ENCODE results near the gene NDUFB5. TPM values are rescaled to one million over a fixed set of nuclear protein-coding genes. Genes with fewer than 3 reads are reported as not detected.
"Not testable (repeated sequence)": the region's sequence is repeated elsewhere in the genome, so short reads cannot be mapped to it uniquely, and the experiment has no call there.

Gene NDUFB5
- total RNA-seq, 1 donor from 2014 or later, result 142 TPM

DNA sequence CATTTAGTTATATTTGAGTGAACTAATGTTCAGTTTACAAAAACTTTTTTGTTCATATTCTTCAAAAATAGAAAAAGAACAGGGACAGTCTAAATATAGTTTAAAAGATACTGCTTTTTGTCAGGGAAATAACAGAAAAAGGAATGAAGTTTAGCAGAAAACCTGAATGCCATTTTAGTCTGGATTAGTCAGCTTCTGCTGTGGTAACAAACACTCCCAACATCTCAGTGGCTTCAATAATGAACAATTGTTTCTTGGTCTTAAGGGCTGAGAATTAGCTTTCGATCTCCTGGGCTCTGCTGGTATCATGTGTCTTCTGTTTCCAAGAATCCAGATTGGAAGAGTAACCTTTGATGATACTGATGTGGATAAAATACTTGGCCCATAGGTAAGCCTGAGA is 35.9 kb downstream of the NDUFB5 start:
- no peak for DNase-seq

DNA sequence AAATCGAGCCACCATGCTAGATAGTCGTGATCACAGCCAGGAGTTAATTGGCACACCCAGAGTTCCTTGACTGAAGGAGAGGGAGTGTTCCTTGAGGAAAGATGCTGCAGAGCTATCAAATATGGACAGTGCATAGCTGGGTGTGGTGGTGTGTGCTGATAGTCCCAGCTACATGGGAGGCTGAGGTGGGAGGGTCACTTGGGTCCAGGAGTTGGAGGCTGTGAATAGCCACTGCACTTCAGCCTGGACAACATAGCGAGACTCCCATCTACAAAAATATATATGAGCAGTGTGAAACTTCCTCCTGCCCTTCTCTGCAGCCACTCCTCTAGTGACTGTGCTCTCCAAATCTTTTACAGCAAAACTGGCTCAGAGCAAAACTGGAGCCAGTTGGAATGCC is 38.3 kb downstream of the NDUFB5 start:
- no peak for DNase-seq

DNA sequence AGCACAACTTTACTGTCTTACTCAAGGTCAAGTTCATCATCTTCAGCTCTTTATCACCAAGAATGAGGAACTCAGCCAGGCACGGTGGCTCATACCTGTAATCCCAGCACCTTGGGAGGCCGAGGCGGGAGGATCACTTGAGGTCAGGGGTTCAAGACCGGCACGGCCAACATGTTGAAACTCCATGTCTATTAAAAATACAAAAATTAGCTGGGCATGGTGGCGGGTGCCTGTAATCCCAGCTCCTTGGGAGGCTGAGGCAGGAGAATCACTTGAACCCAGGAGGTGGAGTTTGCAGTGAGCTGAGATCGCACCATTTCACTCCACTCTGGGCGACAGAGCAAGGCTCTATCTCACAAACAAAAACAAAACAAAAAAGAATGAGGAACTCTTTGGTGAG is 39.2 kb downstream of the NDUFB5 start:
- DNase-seq, result not testable (repeated sequence)

DNA sequence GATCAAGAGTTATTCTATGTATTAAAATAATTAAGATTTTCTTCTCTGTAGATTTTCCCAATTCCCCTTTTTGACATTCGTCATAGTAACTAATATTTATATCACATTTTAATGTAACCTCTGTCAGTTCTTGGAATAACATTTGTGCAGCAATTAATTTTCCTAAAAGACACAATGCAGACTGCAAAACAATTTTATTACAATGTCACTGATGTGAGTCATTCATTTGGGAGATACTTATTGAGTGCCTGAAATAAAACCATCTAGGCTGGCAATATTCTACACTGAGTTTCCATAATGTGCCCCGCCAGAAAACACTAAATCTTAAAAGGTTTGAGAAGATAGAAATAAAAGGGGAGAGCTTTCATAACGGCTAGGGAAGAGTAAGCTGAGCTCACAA is 41.6 kb downstream of the NDUFB5 start:
- no peak for DNase-seq

DNA sequence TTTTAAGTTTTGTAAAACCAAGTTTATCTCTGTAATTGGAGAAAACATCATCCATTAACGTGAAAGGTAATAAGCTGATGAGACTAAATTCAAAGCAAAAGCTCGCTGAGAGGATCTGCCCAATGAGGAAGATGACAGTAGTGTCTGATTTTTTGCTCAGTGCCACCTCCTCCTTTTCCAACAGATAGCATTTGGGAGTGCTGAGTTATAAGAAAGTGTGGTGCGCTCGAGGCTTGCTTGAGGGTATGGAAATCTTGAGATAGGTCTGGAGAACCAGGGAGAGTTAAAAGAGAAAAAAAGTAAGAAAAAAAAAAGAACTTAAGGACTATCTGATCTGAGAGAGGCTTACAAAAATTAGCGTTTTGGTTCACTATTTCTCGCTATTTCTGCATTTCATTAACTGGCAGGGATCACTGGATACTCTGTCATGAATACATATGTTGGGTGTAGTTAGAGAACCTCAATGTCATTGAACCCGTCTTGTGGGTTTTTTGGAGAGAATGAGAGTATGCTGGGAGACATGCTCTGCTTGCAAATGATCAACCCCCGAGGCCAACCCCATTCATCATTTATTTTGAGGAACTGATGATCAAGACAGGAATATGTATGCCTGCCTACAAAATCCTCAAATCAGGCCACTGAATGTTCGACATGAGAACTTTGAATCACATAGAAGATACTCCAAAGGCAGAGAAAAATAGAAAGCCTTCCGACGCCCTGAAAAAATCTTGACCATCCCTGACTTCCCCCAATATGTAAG is 47.3 kb downstream of the NDUFB5 start:
- DNase-seq, result no peak

DNA sequence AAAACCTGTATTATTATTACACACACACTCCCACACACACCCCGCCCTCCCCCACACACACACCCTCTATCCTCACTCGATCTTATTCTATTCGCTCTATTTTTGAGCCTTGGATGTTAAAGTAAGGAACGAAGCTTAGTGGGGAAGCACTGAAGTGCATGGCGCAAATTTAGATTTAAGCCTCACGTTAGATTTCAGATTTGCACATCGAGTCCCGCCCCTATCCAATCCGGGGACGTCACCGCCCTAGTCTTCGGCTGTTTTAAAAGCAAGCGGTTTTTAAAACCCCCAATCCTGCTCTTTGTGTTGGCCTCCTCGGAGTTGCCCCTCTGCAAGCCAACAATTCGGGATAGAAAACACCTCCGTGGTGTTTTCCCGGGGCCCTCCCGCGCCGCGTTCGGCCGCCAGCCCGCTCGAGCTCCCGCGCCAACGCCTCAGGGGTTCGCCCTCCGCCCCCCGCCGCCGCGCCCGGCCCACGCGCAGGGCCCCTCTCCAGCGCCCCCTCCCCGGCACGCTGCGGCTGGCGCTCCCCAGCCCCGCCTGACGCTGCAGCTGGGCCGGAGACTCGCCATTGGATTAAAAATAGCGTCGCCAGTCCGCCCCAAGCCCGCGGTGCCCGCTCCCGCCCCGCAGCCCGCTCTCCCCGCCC is 48.0 kb downstream of the NDUFB5 start, which contains the start of gene USP13:
USP13 (plus strand) TSS at position 594 of the 649 bp plus-strand sequence. CDS start 186 bp downstream, outside the sequence.
- DNase-seq, result peak; percentile 80

DNA sequence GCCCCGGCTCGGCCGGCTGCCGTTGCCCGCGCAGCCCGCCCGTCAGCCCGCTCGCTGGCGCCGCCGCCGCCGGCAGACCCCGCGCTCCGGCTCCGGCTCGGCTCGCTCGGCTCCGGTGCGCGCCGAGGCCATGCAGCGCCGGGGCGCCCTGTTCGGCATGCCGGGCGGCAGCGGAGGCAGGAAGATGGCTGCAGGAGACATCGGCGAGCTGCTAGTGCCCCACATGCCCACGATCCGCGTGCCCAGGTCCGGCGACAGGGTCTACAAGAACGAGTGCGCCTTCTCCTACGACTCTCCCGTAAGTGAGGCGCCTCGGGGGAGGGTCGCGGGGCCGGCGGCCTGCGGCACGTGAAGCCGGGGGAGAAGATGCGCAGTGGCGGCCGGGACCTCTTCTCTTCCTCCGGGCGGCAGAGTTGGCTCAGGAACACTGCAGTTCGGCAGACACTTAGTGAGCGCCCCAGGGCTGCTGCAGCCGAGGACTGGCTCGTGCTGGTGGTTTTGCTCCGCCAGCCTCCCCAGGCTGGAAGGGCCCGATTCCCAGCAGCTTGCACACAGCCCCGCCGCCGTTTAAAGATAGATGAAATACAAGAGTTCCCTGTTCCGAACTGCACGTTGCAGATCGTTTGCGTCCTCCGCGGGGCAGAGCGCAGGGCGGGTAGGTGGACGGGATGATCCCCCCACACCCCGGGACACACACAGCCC is 48.7 kb downstream of the NDUFB5 start:
- peak; percentile 63 for DNase-seq

DNA sequence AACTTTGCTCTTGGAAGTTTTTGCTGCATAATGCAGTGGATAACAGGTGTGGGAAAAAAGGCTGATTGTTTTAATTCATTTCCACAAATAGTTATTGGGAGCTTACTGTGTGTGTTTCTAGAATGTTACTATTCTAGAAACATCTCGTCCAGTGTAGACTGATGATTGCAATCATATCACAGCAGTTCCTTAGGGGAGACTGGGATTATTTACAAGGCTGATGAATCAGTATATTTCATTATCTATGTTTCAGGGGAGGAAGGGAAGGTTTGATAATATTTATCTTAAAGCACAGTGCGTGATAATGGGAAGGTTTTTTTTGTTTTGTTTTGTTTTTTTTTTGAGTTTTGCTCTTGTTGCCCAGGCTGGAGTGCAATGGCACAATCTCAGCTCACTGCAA is 50.6 kb downstream of the NDUFB5 start:
- DNase-seq, result no peak

DNA sequence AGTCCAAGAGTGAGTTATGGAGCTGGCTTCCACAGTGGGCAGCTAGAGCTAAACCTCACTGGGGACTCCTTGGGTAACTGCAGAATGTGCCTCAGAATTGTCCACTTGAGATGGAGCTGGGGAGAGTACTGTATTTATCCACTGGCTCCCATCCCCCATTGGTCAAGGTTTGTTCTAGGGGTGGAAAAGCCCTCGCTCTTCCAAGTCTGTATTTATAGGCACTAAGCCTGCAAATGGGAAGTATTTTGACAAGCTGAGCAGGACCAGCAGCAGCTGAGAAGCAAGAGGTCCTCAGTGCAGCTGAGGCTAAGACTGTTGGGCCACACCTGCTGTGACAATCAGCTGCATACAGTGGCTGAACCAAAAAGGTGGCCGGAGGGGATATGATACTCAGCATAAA is 54.0 kb downstream of the NDUFB5 start:
- DNase-seq, result no peak

DNA sequence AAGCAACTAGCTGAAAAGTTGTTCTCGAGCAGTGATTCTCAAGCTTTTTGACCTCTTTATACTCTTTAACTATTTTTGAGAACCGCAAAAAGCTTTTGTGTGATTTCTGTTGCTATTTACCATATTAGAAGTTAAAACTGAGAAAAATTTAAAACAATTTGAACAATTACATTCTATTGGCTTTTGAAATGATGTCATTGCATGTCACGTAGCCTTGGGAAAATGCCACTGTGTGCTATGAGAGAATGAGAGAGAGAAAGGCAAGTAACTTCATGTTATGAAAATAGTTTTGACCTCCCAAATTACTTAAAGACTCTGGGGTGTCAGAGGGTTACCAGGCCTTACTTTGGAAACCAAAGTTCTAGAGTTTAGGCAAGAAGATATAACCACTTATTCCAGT is 56.3 kb downstream of the NDUFB5 start:
- DNase-seq, result no peak

DNA sequence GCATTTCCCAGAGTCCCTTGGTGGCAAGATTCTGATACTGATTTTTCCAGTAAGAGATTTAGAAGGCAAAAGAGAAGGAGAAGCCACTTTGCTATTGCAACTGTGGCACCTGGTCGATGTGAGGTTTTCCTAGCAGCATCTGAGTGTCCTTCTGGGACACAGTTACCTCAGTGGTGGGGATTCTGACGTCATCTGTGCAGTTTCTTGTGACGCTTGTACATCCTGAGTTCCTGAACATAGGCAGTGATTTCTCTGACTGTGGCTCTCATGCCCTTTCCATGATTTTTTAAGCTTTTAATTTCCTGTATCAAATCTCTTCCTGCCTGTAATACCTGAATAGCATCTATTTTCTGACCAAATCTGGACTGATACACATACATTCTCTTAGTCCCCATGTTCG is 57.2 kb downstream of the NDUFB5 start:
- DNase-seq, result no peak

DNA sequence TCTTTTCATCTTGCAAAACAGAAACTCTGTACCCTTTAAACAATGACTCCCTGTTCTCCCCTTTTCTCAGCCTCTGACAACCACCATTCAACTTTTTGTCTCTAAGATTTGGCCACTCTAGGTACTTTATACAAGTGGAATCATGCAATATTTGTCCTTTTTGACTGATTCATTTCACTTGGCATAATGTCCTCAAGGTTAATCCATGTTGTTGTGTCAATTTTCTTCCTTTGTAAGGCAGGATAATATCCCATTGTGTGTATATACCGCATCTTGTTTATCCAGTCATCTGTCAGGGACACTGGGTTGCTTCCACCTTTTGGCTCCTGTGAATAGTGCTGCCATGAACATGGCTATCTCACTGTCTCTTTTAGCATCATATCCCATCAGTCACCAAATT is 58.5 kb downstream of the NDUFB5 start:
- DNase-seq, result no peak

DNA sequence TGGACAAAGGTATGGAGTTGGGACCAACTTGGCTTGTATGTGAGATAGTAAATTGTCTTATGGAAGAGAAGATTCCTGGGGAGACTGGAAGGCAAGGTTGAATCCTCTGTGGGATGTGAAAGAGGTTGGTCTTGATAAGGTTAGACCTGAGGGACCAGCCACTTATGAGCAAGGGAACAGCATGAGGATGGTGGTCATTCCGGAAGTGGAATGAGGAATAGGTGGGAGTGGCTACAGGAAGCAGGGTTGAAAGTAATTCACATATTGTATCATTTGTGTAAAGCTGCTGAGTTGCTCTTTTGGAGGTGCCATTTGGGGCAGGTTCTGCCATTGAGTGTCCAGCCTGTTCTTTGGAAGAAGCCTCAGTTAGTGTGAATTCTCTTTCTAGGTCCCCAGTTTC is 61.4 kb downstream of the NDUFB5 start:
- no peak for DNase-seq

DNA sequence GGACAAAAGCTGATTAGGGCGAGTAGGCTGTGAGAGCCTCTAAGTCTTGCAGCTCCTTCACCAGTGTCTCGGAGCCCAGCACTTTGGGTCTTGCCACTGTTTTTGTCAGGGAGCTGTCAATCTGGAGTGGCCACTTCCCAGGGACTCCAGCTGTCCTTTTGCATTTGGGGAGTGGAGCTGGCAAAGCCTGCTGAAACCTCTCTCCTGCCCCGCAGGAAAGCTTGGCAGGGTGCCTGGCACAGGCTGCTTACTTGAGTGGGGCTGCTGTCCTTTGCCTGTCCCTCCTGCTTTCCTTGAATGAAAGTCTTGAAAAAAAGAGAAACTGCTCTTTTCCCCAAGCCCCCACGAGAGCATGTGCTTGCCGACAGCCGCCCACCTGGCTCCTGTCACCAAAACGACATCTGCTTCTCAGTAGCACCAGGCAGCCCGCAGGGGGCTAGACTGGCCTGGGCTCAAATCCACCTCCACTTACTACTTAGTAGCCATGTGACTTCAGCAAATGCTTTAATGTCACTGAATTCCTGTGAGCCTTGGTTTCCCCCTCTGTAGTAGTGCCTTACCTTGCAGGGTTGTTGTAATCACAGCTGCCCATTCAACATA is 61.9 kb downstream of the NDUFB5 start:
- no peak for DNase-seq

DNA sequence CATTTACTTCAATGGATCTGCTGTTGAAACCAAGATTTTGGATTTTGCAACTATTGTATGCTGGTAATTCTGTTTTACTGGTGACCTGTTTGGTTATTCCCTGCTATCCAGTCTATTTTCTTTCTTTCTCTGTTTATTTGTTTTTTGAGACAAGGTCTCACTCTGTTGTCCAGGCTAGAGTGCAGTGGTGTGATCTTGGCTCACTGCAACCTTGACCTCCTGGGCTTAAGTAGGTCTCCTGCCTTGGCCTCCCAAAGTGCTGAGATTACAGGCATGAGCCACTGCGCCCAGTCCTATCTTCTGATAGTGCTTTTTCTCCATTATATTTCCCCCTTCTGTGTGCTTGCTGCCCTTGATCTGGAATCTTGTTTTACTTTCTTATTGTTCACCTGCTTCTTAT is 63.8 kb downstream of the NDUFB5 start:
- DNase-seq, result no peak

DNA sequence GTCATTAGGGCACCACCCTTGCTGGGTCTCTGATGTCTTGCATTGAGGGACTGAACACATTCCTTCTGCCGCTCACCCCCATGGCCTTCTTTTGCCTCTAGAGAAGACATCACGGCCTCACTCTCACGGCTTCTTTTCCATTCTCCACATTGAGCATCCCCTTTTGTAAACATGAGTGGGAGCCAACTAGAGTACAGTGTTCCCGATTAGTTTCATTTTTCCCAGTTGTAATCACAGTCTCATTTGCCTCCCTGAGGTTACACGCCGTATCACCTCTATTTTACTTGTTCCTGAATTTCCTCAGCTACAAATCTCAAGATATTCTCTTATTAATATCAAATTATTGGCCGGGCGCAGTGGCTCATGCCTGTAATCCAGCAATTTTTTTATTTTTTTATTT is 65.7 kb downstream of the NDUFB5 start:
- DNase-seq, result no peak

DNA sequence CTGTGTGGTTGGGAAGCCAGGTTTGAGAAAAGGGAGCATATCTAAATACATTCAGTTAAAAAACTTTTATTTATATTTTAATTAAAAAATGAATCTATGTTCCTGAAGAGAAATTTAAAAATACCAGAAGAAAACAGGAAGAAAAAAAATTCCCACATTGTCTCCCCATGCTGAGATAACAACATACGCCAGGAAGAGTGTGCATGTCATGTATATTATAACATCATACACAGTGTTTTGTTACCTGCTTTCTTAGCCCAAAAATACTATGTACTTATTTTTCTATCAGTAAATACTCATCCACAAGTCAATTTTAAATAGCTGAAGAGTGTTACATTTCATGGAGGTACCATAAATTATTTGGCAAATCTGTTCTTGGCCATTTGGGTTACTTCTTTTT is 66.7 kb downstream of the NDUFB5 start:
- no peak for DNase-seq

DNA sequence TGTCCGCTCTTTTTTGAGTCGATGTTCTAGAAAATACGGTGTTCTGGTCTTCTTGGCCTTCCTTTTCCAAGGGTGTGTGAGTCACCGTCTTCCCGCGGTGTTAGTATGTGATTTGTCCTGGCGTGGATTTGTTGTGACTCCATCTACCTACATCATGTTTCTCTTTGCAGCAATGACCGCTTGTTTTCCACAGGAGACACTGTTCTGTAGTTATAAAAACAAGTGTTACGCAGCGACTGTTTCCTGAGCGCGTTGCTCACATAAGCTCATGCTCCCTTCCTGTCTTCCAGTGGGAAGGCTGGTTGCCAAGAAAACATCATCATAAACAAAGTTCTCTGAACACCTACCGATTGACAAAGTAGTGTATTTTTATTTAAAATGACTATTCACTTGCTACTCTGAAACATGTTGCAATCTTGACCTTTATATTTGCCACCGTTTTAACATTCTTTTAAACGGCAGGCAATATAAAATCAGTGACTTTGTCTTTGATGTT is 67.2 kb downstream of the NDUFB5 start:
- peak; percentile 39 for DNase-seq

DNA sequence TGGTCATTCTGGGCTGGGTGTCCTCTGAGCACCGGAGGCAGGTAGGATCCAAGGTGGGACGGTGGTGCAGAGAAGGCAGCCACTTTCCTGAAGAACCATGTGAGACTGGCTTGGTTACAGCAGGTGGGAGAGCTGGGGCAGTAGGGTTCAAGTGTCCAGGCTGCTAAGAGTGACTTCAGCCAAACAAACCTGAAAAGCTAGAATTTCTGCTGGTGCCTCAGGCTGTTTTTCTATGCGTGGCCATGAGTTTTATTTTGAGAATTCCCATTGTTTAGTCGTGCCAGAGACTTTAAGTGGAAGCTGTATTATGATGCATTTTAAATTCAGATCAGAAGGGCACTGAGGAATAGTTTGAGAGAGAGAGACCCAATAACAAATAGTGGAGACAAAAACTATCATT is 68.3 kb downstream of the NDUFB5 start:
- no peak for DNase-seq

DNA sequence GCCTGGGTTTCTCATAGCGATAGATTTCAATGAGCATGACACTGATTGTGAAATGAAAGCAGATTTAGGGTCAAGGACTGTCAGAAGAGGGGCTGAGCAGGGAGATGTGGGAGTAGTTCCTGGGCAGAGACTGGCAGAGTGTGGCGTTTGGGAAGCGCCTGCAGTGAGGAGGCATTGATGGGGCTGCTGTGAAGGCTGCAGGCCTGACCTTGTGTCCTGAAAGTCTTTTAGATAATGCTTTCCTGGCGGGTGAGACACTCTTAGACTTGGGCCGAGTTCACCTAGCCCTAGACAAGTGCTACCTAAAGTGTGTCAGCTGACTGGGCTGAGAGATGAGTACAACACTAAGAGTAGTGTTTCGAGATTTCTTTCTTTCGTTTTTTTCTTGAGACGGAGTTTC is 68.9 kb downstream of the NDUFB5 start:
- no peak for DNase-seq

DNA sequence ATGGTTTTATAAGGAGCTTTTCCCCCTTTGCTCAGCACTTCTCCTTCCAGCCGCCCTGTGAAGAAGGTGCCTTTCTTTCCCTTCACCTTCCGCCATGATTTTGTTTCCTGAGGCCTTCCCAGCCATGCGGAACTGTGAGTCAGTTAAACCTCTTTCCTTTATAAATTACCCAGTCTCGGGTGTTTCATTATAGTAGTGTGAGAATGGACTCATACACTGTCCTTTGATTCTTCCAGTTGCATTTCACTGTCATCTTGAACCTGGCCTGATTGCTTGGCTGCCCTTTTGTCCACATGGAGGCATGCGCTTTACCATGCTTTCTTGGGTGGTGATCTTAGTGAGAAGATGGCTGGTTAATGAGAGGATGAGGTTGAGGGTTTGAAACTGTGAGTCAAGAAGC is 71.5 kb downstream of the NDUFB5 start:
- DNase-seq, result no peak

Data from skin of body (tissue), 2 donors.